Measurements from ENCODE around the gene RIN3. TPM values are rescaled to one million over a fixed set of nuclear protein-coding genes. Genes with fewer than 3 reads are reported as not detected.

RIN3 gene
- total and polyA plus RNA-seq, 2 of the 4 experiments (the other 2 are of a cell fraction): 2.5 to 11.1 TPM

GRCh38 chr14:92678766-92679165 lies 165.2 kb downstream of the RIN3 start:
- dilution Hi-C loops (cut with HindIII; ENCODE audit: low sequenced_read_pairs, unreplicated experiment) (no loop called here), intact Hi-C loops (cut with micrococcal nuclease) (no loop called here), in situ Hi-C loops (cut with MboI; ENCODE audit: low sequenced_read_pairs) (no loop called here)
- ChIA-PET POLR2A (ENCODE audit: unreplicated experiment) (no interaction called here), CTCF (no interaction called here)
- Histone ChIP-seq H3K56ac (ENCODE audit: extremely low read depth, insufficient read depth, low read length) (no peak overlapping the region), H3K4me3 (ENCODE audit: insufficient read depth, low read depth, low read length) (no peak overlapping the region), H2BK5ac (ENCODE audit: low read depth, low read length, poor library complexity, severe bottlenecking) (no peak overlapping the region), H3K9me3 (ENCODE audit: control insufficient read depth, insufficient read depth, low read length) (0 out of 2 replicates have a peak, but pooled peaks cover 2% of the 10 kb centered on the region), H2BK20ac (ENCODE audit: low read depth, low read length) (no peak overlapping the region), H3K79me1 (ENCODE audit: low read depth in 1 of 2, low read length in 2 of 2) (peaks cover 0 to 18% of the 10 kb centered on the region in 2 experiments; a peak in 2 of 4 replicates), H3K4ac (ENCODE audit: low read depth, low read length) (no peak overlapping the region), H3K36me3 (ENCODE audit: control insufficient read depth, insufficient read depth, low read length) (peaks cover 35% of the 10 kb centered on the region; the same call in 1 of the 2 replicates), H4K91ac (ENCODE audit: insufficient read depth, low read depth, low read length) (no peak overlapping the region), H2AK9ac (replicated peaks; ENCODE audit: low read depth, low read length, poor library complexity) (no peak overlapping the region), H3K27me3 (ENCODE audit: control insufficient read depth, insufficient read depth, low read length) (no peaks in the 10 kb centered on the region), H2AFZ (replicated peaks; ENCODE audit: low read length, poor library complexity) (no peak overlapping the region), H2BK15ac (ENCODE audit: low read depth, low read length) (no peak overlapping the region), H4K20me1 (ENCODE audit: insufficient read depth, low read length) (0 out of 2 replicates have a peak, but pooled peaks cover 4% of the 10 kb centered on the region), H3K23ac (ENCODE audit: low read depth, low read length) (no peak overlapping the region), H3K9me1 (ENCODE audit: insufficient read depth, low read length) (no peaks in the 10 kb centered on the region; the same call in 1 of the 2 replicates), H3K4me1 (ENCODE audit: control insufficient read depth, insufficient read depth, low read length) (no peaks in the 10 kb centered on the region), H4K8ac (ENCODE audit: low read depth in 2 of 2, low read length in 2 of 2) (no peak overlapping the region), H2BK120ac (ENCODE audit: low read depth, low read length) (no peak overlapping the region), H3K9ac (ENCODE audit: low read depth, low read length) (no peak overlapping the region), H3K14ac (replicated peaks; ENCODE audit: low read depth, low read length) (no peak overlapping the region), H3K27ac (ENCODE audit: insufficient read depth, low read length) (no peak overlapping the region), H2AK5ac (ENCODE audit: low read depth, low read length) (no peak overlapping the region), H3K4me2 (ENCODE audit: low read depth, low read length) (no peak overlapping the region), H3K18ac (ENCODE audit: low read depth, low read length) (no peak overlapping the region), H4K5ac (ENCODE audit: low read depth, low read length) (no peak overlapping the region)
- ATAC-seq (ENCODE audit: low read depth) (no peak), DNase-seq (no peak)
- WGBS, 2 experiments (ENCODE audit: extremely low coverage in 2 of 2, insufficient read length in 1 of 2): 58% methylated on average over 3 of the region's 5 CpGs; no CpG with 5 or more reads in 1 of the 2 experiments
- BruUV-seq (replicated peaks): no TSS peak
- TF ChIP-seq NFE2L2 (IDR thresholded peaks at IDR 0.05; ENCODE audit: low read depth, low read length) (no peak), BHLHE40 (IDR thresholded peaks at IDR 0.05; ENCODE audit: low read depth, low read length) (no peak), MAZ (IDR thresholded peaks at IDR 0.05; ENCODE audit: borderline replicate concordance, low read depth, low read length) (no peak), ELK1 (IDR thresholded peaks at IDR 0.05; ENCODE audit: borderline replicate concordance, low read depth, low read length) (no peak), CTCF (conservative IDR thresholded peaks at IDR 0.05; ENCODE audit: low read depth, low read length) (no peak), POLR2A (IDR thresholded peaks at IDR 0.05; ENCODE audit: low read depth, low read length) (no peak), CEBPB (IDR thresholded peaks at IDR 0.05; ENCODE audit: low read depth, low read length) (no peak), MAFK (IDR thresholded peaks at IDR 0.05; ENCODE audit: low read depth, low read length) (no peak), RAD21 (IDR thresholded peaks at IDR 0.05; ENCODE audit: low read length) (no peak), MXI1 (IDR thresholded peaks at IDR 0.05; ENCODE audit: borderline replicate concordance, low read depth, low read length) (no peak), FOS (IDR thresholded peaks at IDR 0.05; ENCODE audit: low read depth, low read length) (no peak), RFX5 (IDR thresholded peaks at IDR 0.05; ENCODE audit: low read depth, low read length) (no peak), RCOR1 (IDR thresholded peaks at IDR 0.05; ENCODE audit: insufficient replicate concordance, low read length) (no peak), USF2 (IDR thresholded peaks at IDR 0.05; ENCODE audit: low read depth, low read length) (no peak), SMC3 (IDR thresholded peaks at IDR 0.05; ENCODE audit: low read depth, low read length) (no peak), CHD1 (IDR thresholded peaks at IDR 0.05; ENCODE audit: low read depth, low read length) (no peak)
